ENCODE data around the gene MRPS12.

DNA sequence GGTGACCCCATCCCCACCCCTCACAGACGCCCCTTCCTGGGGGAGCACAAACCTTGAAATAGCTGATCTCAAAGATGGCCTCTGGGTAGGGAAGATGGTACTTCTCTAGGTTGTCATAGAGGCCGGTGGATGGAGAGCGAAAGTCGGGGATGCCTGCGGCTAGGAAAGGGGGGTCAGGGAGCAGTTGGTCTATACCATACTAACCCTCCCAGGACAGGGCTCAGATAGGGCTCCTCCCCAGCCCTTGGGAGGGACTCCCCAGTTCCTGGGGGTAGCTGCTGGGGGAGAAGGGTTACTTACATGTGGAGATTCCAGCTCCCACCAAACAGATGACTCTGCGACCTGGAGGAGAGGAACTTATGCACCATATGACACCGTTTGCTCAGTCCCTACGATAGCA lies 40.9 kb upstream of the MRPS12 start:
- TF ChIP-seq, protein P1, sequence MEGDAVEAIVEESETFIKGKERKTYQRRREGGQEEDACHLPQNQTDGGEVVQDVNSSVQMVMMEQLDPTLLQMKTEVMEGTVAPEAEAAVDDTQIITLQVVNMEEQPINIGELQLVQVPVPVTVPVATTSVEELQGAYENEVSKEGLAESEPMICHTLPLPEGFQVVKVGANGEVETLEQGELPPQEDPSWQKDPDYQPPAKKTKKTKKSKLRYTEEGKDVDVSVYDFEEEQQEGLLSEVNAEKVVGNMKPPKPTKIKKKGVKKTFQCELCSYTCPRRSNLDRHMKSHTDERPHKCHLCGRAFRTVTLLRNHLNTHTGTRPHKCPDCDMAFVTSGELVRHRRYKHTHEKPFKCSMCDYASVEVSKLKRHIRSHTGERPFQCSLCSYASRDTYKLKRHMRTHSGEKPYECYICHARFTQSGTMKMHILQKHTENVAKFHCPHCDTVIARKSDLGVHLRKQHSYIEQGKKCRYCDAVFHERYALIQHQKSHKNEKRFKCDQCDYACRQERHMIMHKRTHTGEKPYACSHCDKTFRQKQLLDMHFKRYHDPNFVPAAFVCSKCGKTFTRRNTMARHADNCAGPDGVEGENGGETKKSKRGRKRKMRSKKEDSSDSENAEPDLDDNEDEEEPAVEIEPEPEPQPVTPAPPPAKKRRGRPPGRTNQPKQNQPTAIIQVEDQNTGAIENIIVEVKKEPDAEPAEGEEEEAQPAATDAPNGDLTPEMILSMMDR (IDR thresholded peaks at IDR 0.05) = no peak
- TF ChIP-seq POLR2A (IDR thresholded peaks at IDR 0.05) = no peak
